ENCODE measurements around the gene ITCH.
"Not testable (repeated sequence)": the region's sequence is repeated elsewhere in the genome, so short reads cannot be mapped to it uniquely, and the experiment has no call there.

Gene ITCH

GRCh38 chr20:34345402-34345736, 17.7 kb upstream of the ITCH start:
- no peak overlapping the region for H3K27ac ChIP-seq (ENCODE audit: low read depth, low read length)
- peaks cover 7% of the 10 kb centered on the region for H3K4me1 ChIP-seq (ENCODE audit: control insufficient read depth, insufficient read depth, low read length)
- no peak overlapping the region for H3K4me3 ChIP-seq (ENCODE audit: low read depth, low read length)
- H3K27me3 ChIP-seq (ENCODE audit: control insufficient read depth, insufficient read depth, low read length) = no peaks in the 10 kb centered on the region
- H3K9me3 ChIP-seq (ENCODE audit: control insufficient read depth, insufficient read depth, low read length) = no peaks in the 10 kb centered on the region
- H3K9ac ChIP-seq (ENCODE audit: low read depth, low read length) = no peak overlapping the region
- no peaks in the 10 kb centered on the region for H3K36me3 ChIP-seq (ENCODE audit: control insufficient read depth, insufficient read depth, low read length)

GRCh38 chr20:34345839-34346532, 17.1 kb upstream of the ITCH start:
- H3K27me3 ChIP-seq (ENCODE audit: control insufficient read depth, insufficient read depth, low read length); H3K27ac ChIP-seq (ENCODE audit: low read depth, low read length); H3K9me3 ChIP-seq (ENCODE audit: control insufficient read depth, insufficient read depth, low read length); H3K4me1 ChIP-seq (ENCODE audit: control insufficient read depth, insufficient read depth, low read length); H3K36me3 ChIP-seq (ENCODE audit: control insufficient read depth, insufficient read depth, low read length); H3K9ac ChIP-seq (ENCODE audit: low read depth, low read length); H3K4me3 ChIP-seq (ENCODE audit: low read depth, low read length): not testable (repeated sequence)

DNA sequence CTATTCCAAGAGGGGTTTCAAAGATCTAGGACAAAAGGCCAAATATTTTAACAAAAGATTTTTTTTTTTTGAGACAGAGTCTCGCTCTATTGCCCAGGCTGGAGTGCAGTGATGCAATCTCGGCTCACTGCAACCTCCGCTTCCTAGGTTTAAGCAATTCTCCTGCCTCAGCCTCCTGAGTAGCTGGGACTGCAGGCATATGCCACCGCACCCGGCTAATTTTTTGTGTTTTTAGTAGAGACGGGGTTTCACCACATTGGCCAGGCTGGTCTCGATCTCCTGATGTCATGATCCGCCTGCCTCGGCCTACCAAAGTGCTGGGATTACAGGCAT, 16.6 kb upstream of the ITCH start:
- not testable (repeated sequence) for H3K27ac ChIP-seq (ENCODE audit: low read depth, low read length); H3K9ac ChIP-seq (ENCODE audit: low read depth, low read length); H3K4me1 ChIP-seq (ENCODE audit: control insufficient read depth, insufficient read depth, low read length); H3K4me3 ChIP-seq (ENCODE audit: low read depth, low read length); H3K36me3 ChIP-seq (ENCODE audit: control insufficient read depth, insufficient read depth, low read length); H3K27me3 ChIP-seq (ENCODE audit: control insufficient read depth, insufficient read depth, low read length); H3K9me3 ChIP-seq (ENCODE audit: control insufficient read depth, insufficient read depth, low read length)

- Histone ChIP-seq H3K9me3 (ENCODE audit: control insufficient read depth, insufficient read depth, low read length) (no peaks in the 10 kb centered on the region), H3K27ac (ENCODE audit: low read depth, low read length) (no peak overlapping the region), H3K27me3 (ENCODE audit: control insufficient read depth, insufficient read depth, low read length) (no peaks in the 10 kb centered on the region), H3K9ac (ENCODE audit: low read depth, low read length) (no peak overlapping the region), H3K4me3 (ENCODE audit: low read depth, low read length) (no peak overlapping the region), H3K36me3 (ENCODE audit: control insufficient read depth, insufficient read depth, low read length) (no peaks in the 10 kb centered on the region), H3K4me1 (ENCODE audit: control insufficient read depth, insufficient read depth, low read length) (peaks cover 7% of the 10 kb centered on the region)
These were observed 15.5 kb upstream of the ITCH start for GRCh38 chr20:34347571-34347970.

GRCh38 chr20:34350095-34350494, 13.0 kb upstream of the ITCH start:
- no peak overlapping the region for H3K9ac ChIP-seq (ENCODE audit: low read depth, low read length)
- H3K27me3 ChIP-seq (ENCODE audit: control insufficient read depth, insufficient read depth, low read length) = no peaks in the 10 kb centered on the region
- H3K9me3 ChIP-seq (ENCODE audit: control insufficient read depth, insufficient read depth, low read length) = no peaks in the 10 kb centered on the region
- no peaks in the 10 kb centered on the region for H3K36me3 ChIP-seq (ENCODE audit: control insufficient read depth, insufficient read depth, low read length)
- H3K27ac ChIP-seq (ENCODE audit: low read depth, low read length) = no peak overlapping the region
- H3K4me1 ChIP-seq (ENCODE audit: control insufficient read depth, insufficient read depth, low read length) = peaks cover 6% of the 10 kb centered on the region
- no peak overlapping the region for H3K4me3 ChIP-seq (ENCODE audit: low read depth, low read length)

DNA sequence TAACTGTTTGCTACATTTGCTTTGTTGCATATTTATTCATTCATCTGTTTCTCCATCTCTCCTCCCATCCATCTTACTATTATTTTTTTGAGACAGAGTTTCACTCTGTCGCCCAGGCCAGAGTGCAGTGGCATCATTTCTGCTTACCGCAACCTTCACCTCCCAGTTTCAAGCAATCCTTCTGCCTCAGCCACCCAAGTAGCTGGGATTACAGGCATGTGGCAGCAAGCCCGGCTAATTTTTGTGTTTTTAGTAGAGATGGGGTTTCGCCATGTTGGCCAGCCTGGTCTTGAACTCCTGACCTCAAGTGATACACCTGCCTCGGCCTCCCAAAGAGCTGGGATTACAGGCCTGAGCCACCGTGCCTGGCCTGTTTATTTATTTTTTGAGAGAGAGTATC, 9.6 kb upstream of the ITCH start:
- not testable (repeated sequence) for H3K36me3 ChIP-seq (ENCODE audit: control insufficient read depth, insufficient read depth, low read length); H3K27me3 ChIP-seq (ENCODE audit: control insufficient read depth, insufficient read depth, low read length); H3K9me3 ChIP-seq (ENCODE audit: control insufficient read depth, insufficient read depth, low read length); H3K4me3 ChIP-seq (ENCODE audit: low read depth, low read length); H3K4me1 ChIP-seq (ENCODE audit: control insufficient read depth, insufficient read depth, low read length); H3K27ac ChIP-seq (ENCODE audit: low read depth, low read length); H3K9ac ChIP-seq (ENCODE audit: low read depth, low read length)

- H3K36me3 ChIP-seq (ENCODE audit: control insufficient read depth, insufficient read depth, low read length) = no peaks in the 10 kb centered on the region
- no peak overlapping the region for H3K9ac ChIP-seq (ENCODE audit: low read depth, low read length)
- H3K27ac ChIP-seq (ENCODE audit: low read depth, low read length) = no peak overlapping the region
- H3K4me3 ChIP-seq (ENCODE audit: low read depth, low read length) = no peak overlapping the region
- H3K27me3 ChIP-seq (ENCODE audit: control insufficient read depth, insufficient read depth, low read length) = no peaks in the 10 kb centered on the region
- no peaks in the 10 kb centered on the region for H3K4me1 ChIP-seq (ENCODE audit: control insufficient read depth, insufficient read depth, low read length)
- H3K9me3 ChIP-seq (ENCODE audit: control insufficient read depth, insufficient read depth, low read length) = no peaks in the 10 kb centered on the region
These were observed 7.6 kb upstream of the ITCH start for GRCh38 chr20:34355427-34355826.

DNA sequence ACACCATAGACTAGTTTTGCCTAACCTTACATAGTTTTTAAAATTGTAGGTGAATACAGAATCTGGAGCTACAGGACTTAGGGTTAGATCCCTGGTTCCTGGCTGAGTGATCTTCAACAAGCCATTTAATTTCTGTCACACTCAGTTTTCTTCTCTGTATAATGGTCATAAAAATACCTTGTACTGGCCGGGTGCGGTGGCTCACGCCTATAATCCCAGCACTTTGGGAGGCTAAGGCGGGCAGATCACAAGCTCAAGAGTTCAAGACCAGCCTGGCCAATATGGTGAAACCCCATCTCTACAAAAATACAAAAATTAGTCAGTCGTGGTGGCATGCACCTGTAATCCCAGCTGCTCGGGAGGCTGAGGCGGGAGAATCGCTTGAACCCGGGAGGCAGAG, 3.3 kb upstream of the ITCH start:
- not testable (repeated sequence) for H3K27ac ChIP-seq (ENCODE audit: low read depth, low read length); H3K4me3 ChIP-seq (ENCODE audit: low read depth, low read length); H3K9me3 ChIP-seq (ENCODE audit: control insufficient read depth, insufficient read depth, low read length); H3K27me3 ChIP-seq (ENCODE audit: control insufficient read depth, insufficient read depth, low read length); H3K9ac ChIP-seq (ENCODE audit: low read depth, low read length); H3K36me3 ChIP-seq (ENCODE audit: control insufficient read depth, insufficient read depth, low read length); H3K4me1 ChIP-seq (ENCODE audit: control insufficient read depth, insufficient read depth, low read length)

DNA sequence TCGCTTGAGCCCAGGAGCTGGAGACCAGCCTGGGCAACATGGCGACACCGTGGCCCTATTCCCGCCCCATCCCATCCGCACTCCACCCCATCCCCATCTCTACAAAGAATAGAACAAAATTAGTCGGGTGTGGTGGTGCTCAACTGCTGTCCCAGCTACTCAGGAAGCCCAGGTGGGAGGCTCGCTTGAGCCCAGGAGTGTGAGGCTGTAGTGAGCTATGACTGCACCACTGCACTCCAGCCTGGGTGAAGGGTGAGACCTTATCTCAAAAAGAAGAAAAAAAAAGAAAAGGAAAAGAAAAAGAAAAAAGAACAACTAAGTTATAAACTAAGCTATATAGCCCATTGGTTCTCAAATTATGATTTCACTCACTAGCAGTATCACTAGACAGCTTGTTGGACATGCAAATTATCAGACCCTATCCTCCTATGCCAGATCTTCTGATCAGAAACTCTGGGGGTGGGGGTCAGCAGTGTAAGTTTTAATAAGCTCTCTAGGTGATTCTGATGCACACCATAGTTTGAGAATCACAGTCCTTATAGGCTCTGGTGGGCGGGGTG, 491 bp upstream of the ITCH start:
- Histone ChIP-seq H3K27ac (ENCODE audit: low read depth, low read length) (no peak overlapping the region), H3K4me3 (ENCODE audit: low read depth, low read length) (peak overlapping the region; percentile 89), H3K4me1 (ENCODE audit: control insufficient read depth, insufficient read depth, low read length) (peaks cover 8% of the 10 kb centered on the region), H3K9ac (ENCODE audit: low read depth, low read length) (no peak overlapping the region), H3K27me3 (ENCODE audit: control insufficient read depth, insufficient read depth, low read length) (no peaks in the 10 kb centered on the region), H3K36me3 (ENCODE audit: control insufficient read depth, insufficient read depth, low read length) (no peaks in the 10 kb centered on the region), H3K9me3 (ENCODE audit: control insufficient read depth, insufficient read depth, low read length) (no peaks in the 10 kb centered on the region)

GRCh38 chr20:34363465-34364222, 571 bp downstream of the ITCH start:
- Histone ChIP-seq H3K9me3 (ENCODE audit: control insufficient read depth, insufficient read depth, low read length) (no peaks in the 10 kb centered on the region), H3K9ac (ENCODE audit: low read depth, low read length) (peak overlapping the region; percentile 84), H3K36me3 (ENCODE audit: control insufficient read depth, insufficient read depth, low read length) (peaks cover under 1% of the 10 kb centered on the region; the same call in 1 of the 2 replicates), H3K27ac (ENCODE audit: low read depth, low read length) (peak overlapping the region; percentile 84), H3K27me3 (ENCODE audit: control insufficient read depth, insufficient read depth, low read length) (no peaks in the 10 kb centered on the region), H3K4me3 (ENCODE audit: low read depth, low read length) (peak overlapping the region; percentile 89), H3K4me1 (ENCODE audit: control insufficient read depth, insufficient read depth, low read length) (peaks cover 8% of the 10 kb centered on the region)

DNA sequence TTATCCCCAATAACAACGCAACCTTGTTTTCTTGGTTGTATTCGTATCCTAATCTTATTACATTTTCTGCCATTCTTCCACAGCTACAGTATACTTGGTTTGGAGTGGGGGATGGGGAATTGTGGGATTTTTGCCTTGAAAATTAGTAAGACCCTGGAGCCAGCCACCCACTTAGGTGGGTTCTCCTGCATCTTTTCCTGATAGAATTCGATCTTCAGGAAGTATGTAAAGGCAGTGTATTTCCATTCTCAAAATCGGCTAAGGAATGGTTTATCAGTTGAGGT, 1.1 kb downstream of the ITCH start:
- peak overlapping the region; percentile 84 for H3K9ac ChIP-seq (ENCODE audit: low read depth, low read length)
- H3K4me3 ChIP-seq (ENCODE audit: low read depth, low read length) = peak overlapping the region; percentile 89
- H3K36me3 ChIP-seq (ENCODE audit: control insufficient read depth, insufficient read depth, low read length) = peaks cover 6% of the 10 kb centered on the region
- no peaks in the 10 kb centered on the region for H3K27me3 ChIP-seq (ENCODE audit: control insufficient read depth, insufficient read depth, low read length)
- H3K27ac ChIP-seq (ENCODE audit: low read depth, low read length) = peak overlapping the region; percentile 35
- no peaks in the 10 kb centered on the region for H3K9me3 ChIP-seq (ENCODE audit: control insufficient read depth, insufficient read depth, low read length)
- H3K4me1 ChIP-seq (ENCODE audit: control insufficient read depth, insufficient read depth, low read length) = peaks cover 8% of the 10 kb centered on the region

Data from HUES48 (cell line).